Chondrocyte (in vitro differentiated cells): Measurements from ENCODE around the gene C11orf65. TPM values are rescaled to one million over a fixed set of nuclear protein-coding genes. Genes with fewer than 3 reads are reported as not detected.
A peak's percentile ranks its signal among the peaks of the same experiment; 100 is the strongest.

ENCODE experiments used
- DNase-seq: peaks from one replicate; pipeline ENCODE4 v3.0.0; 2021; ENCODE audit warnings: mixed read lengths, low spot score
- H3K27ac Mint-ChIP-seq: one replicate; pipeline ENCODE4 v1.8.0; 2021; ENCODE audit warnings: mild to moderate bottlenecking, moderate library complexity, mixed read lengths; ENCODE audit not compliant: unreplicated experiment
- H3K27me3 Mint-ChIP-seq: 2 replicates; pipeline ENCODE4 v1.8.0; 2021; ENCODE audit warnings: low read depth, mixed read lengths
- H3K36me3 Mint-ChIP-seq: 2 replicates; pipeline ENCODE4 v1.8.0; 2021; ENCODE audit warnings: low read depth, mixed read lengths
- H3K4me1 Mint-ChIP-seq: 2 replicates; pipeline ENCODE4 v1.8.0; 2021; ENCODE audit warnings: low read depth, mild to moderate bottlenecking, mixed read lengths
- H3K4me3 Mint-ChIP-seq: one replicate; pipeline ENCODE4 v1.8.0; 2021; ENCODE audit warnings: mild to moderate bottlenecking, moderate library complexity, mixed read lengths; ENCODE audit not compliant: unreplicated experiment
- H3K9me3 Mint-ChIP-seq: 2 replicates; pipeline ENCODE4 v1.8.0; 2021; ENCODE audit warnings: low read depth, mixed read lengths
- total RNA-seq: library from RNA; stranded (reverse); gene quantifications from 3 replicates; pipeline ENCODE4 v1.2.1, GENCODE V29; 2021
- TF ChIP-seq, protein P1 (sequence below): fragments of 200-600 bp; sonication (generic); IDR thresholded peaks from 2 replicates; pipeline ENCODE4 v1.5.0; 2021; ENCODE audit warnings: antibody characterized with exemption, mild to moderate bottlenecking, moderate library complexity

The C11orf65 gene
- total RNA-seq, 1 donor from 2014 or later, result not detected

DNA sequence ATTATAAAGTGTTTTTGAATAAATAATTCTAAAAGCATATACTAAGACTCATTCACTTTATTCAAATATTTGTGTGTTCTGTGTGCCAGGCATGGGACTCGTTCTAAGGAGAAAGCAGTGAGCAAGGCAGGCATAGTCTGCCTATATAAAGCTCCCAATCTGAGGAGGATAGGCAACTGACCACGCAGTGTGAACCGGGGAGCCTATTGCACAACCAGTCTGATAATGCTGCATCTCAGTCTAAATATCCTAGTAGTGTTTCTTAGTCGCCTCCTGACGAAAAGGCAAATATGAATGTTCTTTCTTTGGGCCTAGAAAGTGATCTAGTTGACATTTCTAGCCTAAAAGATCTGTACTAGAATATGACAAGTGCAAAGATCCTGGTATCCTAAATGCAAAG lies 98.3 kb downstream of the C11orf65 start:
- Mint-ChIP-seq H3K9me3 (peaks cover 11% of the 10 kb centered on the region), H3K27me3 (no peaks in the 10 kb centered on the region), H3K27ac (no peak overlapping the region), H3K36me3 (peaks cover 31% of the 10 kb centered on the region), H3K4me1 (no peaks in the 10 kb centered on the region), H3K4me3 (no peak overlapping the region)
- no peak for DNase-seq
- TF ChIP-seq, protein P1, sequence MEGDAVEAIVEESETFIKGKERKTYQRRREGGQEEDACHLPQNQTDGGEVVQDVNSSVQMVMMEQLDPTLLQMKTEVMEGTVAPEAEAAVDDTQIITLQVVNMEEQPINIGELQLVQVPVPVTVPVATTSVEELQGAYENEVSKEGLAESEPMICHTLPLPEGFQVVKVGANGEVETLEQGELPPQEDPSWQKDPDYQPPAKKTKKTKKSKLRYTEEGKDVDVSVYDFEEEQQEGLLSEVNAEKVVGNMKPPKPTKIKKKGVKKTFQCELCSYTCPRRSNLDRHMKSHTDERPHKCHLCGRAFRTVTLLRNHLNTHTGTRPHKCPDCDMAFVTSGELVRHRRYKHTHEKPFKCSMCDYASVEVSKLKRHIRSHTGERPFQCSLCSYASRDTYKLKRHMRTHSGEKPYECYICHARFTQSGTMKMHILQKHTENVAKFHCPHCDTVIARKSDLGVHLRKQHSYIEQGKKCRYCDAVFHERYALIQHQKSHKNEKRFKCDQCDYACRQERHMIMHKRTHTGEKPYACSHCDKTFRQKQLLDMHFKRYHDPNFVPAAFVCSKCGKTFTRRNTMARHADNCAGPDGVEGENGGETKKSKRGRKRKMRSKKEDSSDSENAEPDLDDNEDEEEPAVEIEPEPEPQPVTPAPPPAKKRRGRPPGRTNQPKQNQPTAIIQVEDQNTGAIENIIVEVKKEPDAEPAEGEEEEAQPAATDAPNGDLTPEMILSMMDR, result no peak

DNA sequence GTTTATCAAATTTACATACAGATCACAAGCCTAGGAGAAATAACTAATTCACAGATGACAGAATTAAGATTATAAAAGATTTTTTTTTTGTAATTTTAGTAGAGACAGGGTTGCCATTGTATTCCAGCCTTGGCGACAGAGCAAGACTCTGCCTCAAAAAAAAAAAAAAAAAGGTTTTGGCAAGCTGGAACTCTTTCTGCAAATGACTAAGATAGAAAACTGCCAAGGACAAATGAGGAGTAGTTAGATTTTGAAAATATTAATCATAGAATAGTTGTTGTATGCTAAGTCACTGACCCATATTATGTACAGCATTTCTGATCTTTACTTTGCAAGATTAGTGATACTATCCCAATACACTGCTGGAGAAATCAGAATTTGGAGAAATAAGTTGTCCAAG lies 99.2 kb downstream of the C11orf65 start:
- Mint-ChIP-seq H3K36me3 (peaks cover 28% of the 10 kb centered on the region), H3K9me3 (peaks cover 9% of the 10 kb centered on the region), H3K4me1 (no peaks in the 10 kb centered on the region), H3K27ac (no peak overlapping the region), H3K27me3 (no peaks in the 10 kb centered on the region), H3K4me3 (no peak overlapping the region)
- no peak for DNase-seq
- TF ChIP-seq, protein P1, result no peak

DNA sequence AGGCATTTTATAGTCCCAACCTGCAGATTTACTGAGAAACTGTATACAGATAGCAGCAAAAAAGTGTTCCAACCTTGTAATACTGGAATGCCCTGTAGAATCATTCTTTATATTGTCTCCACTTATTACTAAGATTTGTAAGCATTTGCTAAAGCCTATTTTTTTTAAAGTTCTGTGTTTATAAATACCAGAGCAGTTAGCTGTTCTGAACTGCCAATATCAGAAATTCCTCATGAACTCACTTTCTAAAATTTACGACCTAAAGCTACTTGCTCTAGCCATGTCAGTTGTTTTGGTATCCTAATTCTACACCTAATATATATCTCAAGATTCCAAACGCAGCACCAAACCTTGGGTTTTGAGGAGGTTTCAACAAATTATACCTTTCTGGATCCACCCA lies 103.2 kb downstream of the C11orf65 start:
- peak overlapping the region; percentile 2 for H3K27ac Mint-ChIP-seq
- no peaks in the 10 kb centered on the region for H3K9me3 Mint-ChIP-seq
- TF ChIP-seq, protein P1, result no peak
- H3K4me1 Mint-ChIP-seq, result no peaks in the 10 kb centered on the region
- H3K36me3 Mint-ChIP-seq, result peaks cover 15% of the 10 kb centered on the region
- no peak overlapping the region for H3K4me3 Mint-ChIP-seq
- no peaks in the 10 kb centered on the region for H3K27me3 Mint-ChIP-seq
- DNase-seq, result no peak

DNA sequence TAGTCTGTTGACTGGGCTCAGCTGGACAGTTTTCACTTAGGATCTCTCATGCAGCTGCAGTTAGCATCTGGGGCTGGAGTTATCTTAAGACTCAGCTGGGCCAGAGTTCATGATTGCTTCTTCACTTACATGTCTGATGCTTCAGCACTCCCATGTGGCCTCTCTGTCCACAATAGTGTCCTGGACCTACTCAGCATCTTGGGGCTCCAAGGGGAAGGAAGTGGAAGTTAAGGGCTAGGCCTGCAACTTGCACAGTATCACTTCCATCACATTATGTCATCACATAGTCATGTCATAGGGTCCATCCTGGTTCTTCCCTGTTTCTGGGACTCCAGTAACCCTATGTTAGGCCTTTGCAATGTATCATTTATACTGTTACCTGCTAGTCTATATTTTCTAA lies 115.9 kb downstream of the C11orf65 start:
- Mint-ChIP-seq H3K27me3 (no peaks in the 10 kb centered on the region), H3K36me3 (peaks cover 46% of the 10 kb centered on the region), H3K4me3 (no peak overlapping the region), H3K4me1 (no peaks in the 10 kb centered on the region), H3K9me3 (no peaks in the 10 kb centered on the region), H3K27ac (no peak overlapping the region)
- TF ChIP-seq, protein P1, result no peak
- no peak for DNase-seq

DNA sequence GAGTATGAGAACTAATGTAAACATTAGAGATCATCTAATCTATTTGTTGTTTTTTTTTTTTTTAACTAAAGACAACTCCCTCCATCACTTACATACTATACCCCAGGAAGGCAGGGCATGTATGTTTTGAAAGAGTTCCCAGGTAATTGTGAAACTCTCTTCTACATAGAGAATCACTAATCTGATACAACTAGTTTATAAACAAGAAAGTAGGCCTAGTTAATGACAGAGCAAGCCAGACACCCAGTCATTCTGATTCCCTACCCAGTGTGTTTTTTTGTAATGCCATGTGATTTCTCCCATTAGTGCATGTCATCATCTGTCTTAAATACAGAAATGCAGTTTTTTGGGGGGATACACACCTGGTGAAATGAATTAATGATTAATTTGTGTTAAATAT lies 120.9 kb downstream of the C11orf65 start:
- Mint-ChIP-seq H3K9me3 (no peaks in the 10 kb centered on the region), H3K4me3 (no peak overlapping the region), H3K4me1 (no peaks in the 10 kb centered on the region), H3K27ac (no peak overlapping the region), H3K27me3 (no peaks in the 10 kb centered on the region), H3K36me3 (peaks cover 24% of the 10 kb centered on the region)
- TF ChIP-seq, protein P1, result no peak
- DNase-seq, result no peak
